GM19438 (cell line): Measurements from ENCODE around the gene PRPF19.

Experiments
- ATAC-seq: cut with Tn5 transposase; IDR thresholded peaks from one replicate; pipeline ENCODE4 v1.9.1; 2021; ENCODE audit warnings: low read depth; ENCODE audit not compliant: unreplicated experiment

PRPF19 gene

DNA sequence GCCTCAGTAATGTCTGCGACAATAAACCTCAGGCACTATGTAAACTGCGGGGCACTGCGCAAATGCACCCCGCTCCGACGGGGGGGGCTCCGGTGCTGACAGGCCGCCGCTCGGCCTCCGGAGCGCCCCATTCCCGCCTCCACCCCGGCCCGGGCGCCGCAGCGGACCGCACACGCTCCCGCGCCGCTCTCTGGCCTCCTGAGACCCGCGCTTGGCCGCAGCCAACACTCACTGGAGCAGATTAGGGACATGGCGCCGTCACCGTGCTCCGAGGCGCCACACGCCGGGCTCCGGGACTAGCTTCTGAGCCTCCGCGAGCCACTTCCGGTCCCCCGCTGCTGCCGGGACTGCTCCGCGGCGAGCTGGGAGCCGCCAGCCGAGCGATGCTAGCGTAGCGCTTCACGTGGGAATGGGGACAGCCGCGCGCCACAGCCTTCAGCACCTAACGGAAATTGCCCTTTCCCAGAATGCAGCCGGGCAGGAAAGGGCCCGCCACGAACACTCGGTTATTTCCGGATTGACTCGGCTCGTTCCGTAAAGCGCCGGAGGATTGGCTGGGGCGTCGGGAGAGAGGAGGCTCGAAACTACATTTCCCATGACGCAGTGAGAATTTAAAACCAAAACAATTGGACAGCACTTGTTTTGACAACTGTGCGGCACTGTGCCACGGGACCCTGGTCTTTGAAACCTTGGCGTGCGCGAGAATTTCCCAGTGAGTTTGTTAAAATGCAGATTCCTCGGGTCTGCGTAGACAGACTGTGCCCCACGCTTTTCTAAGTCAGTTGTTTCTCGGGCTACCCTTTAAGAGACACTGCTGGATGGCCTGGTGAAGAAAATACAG, at the start of gene PRPF19:
TSS of gene PRPF19 (minus strand) at position 454 of the 841 bp plus-strand sequence. CDS start at position 251, 203 bp downstream.
- ATAC-seq, result peak; percentile 63

- ATAC-seq, result no peak
These were observed 49.2 kb upstream of the PRPF19 start for GRCh38 chr11:60955571-60955970.

DNA sequence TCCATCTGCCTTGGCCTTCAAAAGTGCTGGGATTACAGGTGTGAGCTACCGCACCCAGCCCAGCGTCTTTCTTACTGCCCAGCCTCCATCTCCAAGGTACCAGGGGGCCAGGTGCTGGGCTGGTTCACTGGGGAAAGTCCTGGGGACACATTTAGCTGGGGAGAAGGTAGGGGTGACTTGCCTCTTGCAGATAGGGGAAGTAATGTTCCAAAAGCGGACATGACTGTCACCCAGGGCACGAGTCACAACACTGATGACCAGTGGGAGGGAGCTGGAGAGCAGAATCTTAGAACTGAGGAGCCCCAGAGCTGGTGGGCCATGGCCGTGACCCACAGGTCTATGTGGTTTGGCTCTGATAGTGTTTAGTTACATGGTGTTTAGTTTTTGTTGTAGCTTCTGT, 48.0 kb upstream of the PRPF19 start:
- ATAC-seq, result no peak

DNA sequence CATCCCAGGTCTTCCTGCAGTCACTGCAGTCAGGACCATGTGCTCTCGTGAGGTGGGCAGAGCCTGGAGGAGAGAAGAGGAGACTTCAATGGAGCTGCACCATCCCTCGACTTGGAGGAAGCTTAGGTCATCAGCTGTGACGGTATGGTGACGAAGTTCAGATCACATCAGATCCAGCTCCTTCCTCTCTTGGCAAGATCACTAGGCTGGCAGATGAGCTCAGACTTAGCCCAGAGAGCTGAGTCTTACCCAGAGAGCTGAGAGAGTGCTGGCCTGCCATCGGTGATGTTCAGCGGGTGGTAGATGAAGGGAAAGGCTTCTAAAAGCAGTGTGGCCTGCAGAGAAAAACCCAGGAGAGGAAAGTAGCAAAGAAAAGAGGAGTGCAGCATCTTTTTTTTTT, 47.4 kb upstream of the PRPF19 start:
- ATAC-seq, result no peak

GRCh38 chr11:60952742-60953170, 46.4 kb upstream of the PRPF19 start:
- ATAC-seq, result no peak

GRCh38 chr11:60951904-60952741, 45.7 kb upstream of the PRPF19 start, which contains the start of gene SLC15A3:
TSS of gene SLC15A3 (minus strand) at chr11:60952176. CDS start at chr11:60951551, 625 bp downstream.
- ATAC-seq, result peak; percentile 75

DNA sequence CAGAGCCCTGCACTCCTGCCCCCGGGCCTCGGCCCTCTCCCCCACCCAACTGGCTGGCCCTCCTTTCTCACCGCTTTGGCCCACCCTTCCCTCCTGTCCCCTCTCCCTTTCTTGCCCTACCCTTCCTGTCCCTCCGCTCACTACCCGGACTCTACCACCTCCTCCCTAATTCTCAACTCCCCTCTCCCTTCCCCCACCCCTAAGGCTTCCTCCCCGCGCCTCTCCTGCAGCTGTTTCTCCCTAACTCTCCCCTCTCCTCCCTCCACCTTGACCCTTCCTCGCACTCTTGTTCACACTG, 45.2 kb upstream of the PRPF19 start:
- ATAC-seq, result no peak

DNA sequence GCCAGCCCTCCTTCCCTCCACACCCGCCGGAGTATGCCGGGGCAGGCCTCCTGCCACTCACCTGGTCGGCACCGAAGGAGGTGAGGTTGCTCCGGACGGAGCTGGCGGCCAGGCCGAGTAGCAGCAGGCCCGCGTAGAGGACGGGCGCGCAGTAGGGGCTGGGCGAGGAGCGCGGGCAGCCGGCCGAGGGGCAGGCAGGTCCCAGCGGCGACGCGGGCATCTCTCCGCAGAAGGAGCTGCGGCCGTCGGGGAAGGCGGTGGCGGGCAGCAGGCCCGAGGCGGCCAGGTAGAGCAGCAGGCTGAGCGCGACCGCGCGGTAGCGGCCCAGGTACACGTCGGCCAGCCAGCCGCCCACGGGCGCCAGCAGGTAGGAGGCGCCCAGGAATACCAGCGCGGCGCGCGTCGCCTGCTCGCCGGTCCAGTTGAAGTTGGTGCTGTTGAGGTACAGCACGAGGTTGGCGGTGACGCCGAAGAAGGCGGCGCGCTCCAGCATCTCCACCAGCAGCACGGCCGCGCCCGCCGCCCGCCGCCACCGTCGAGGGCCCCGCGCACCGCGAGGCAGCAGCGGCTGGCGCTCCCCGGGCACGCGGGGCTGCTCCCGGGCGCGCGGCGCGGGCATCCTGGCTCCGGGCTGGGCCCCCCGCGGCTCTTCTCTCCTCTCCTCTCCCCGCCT, 44.7 kb upstream of the PRPF19 start:
- ATAC-seq, result no peak

- ATAC-seq, result no peak
These were observed 43.6 kb upstream of the PRPF19 start for GRCh38 chr11:60950024-60950423.

DNA sequence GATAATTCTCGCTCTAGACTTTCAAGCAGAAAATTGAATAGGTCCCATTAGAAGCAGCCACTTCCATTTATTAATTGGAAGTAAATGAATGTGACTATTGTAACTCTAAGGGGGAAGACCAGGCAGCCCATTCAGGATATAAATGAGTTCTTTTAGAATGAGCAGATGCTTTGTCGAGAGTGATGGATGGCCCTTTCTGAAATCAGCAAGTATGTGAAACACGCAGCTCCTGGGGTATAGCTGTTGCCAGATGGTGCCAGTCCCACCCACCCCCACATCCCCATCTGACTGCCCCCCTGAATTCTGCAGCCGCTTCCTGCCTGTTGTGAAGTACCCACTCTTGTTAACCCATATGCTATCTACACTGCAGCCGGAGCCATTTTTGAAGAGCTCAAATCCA, 41.9 kb upstream of the PRPF19 start:
- no peak for ATAC-seq

- ATAC-seq, result no peak
These were observed 41.3 kb upstream of the PRPF19 start for GRCh38 chr11:60947700-60948099.

- no peak for ATAC-seq
These were observed 40.3 kb upstream of the PRPF19 start for GRCh38 chr11:60946601-60947264.

GRCh38 chr11:60945295-60945667, 38.9 kb upstream of the PRPF19 start:
- ATAC-seq, result no peak

GRCh38 chr11:60944490-60945294, 38.3 kb upstream of the PRPF19 start:
- no peak for ATAC-seq

DNA sequence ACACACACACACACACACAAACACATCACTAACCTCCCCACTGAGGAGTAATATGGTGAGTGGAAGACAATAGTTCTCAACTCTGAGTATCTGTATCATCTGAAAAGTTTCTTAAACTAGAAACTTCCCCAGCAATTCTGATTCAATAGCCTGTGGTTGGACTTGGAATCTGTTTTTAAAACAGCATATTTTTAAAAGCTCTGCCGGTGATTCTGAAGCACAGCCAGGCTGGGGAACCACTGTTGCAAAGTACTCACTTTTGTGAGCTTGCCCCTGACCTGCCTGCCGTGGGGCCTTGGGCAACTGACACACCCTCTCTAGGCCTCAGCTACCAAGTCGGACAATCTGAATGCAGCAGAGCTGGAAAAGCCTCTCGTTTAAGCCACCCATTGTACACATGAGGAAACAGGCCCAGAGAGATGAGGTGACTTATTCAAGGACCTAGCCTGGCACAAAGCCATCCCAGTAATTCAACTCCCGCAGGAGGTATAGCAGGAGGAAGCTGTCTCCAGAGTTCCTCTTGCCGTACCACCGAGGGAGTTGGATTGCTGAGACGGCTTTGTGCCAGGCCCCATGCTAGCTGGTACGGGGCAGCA, 36.7 kb upstream of the PRPF19 start:
- ATAC-seq, result no peak

GRCh38 chr11:60942219-60942618, 35.8 kb upstream of the PRPF19 start:
- no peak for ATAC-seq

DNA sequence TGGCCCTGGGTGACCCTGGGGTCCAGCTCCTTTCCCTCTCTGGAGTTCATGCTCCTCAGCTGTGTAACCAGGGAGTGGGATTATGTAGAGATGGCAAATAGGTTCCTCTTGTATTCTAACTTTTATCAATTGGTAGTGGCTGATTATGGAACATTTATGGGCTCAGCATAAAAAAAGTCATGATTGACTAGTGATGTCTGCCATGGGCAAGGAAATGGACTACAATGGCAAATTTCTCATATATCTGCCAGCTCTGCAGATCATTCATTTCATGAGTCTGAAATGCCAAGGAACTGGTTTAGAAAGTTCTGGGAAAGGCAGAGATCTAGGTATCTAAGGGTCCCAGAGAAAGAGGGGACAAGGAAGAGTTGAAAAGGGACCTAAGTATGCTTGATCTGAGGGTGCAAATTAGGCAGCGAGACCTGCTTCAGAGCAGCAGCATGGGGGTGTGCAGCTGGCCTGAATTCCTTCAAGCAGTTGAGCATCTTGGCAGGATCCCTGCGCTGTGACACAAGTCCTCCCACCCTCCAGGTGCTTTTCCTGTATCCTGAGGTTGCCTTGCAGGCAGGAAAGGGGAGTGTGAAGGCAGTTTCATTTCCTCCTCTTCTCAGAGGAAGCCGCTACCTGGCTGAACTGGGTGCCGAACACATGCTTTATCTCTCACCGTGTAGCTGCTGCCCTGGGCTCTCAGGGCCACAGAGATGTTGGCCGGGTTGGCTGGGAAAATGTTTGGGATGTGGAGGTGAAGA, 35.2 kb upstream of the PRPF19 start:
- no peak for ATAC-seq

GRCh38 chr11:60939855-60940254, 33.5 kb upstream of the PRPF19 start:
- ATAC-seq, result no peak

DNA sequence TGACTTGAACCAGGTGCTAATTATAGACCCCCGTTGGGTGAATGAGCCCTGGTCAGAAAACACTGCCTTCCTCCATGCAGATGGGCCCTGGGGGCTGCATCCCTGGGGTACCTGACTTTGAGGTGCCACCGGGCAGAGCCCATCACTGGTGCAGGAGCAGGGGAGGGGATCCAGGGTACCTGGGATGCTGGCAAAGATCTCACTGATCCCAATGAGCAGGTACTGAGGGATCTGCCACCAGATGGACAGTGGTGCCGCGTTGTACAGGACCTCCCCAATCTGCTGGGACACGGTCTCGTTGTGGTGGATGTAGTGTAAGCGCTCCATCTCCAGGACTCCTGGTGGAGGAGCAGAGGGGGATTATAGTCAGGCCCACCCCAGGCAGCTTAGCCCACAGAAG, 32.9 kb upstream of the PRPF19 start:
- ATAC-seq, result no peak
